ENCODE measurements around the gene NRXN3. TPM values are rescaled to one million over a fixed set of nuclear protein-coding genes. Genes with fewer than 3 reads are reported as not detected.

Gene NRXN3
- total RNA-seq, 1 experiment from 2014 or later = not detected

- no peaks in the 10 kb centered on the region for H3K9me3 Mint-ChIP-seq (ENCODE audit: low read depth, unreplicated experiment)
- BruUV-seq (replicated peaks) = no TSS peak
- intact Hi-C loops (cut with micrococcal nuclease; ENCODE audit: unreplicated experiment) = no loop called here
- H3K4me3 Mint-ChIP-seq (ENCODE audit: low read depth, unreplicated experiment) = no peak overlapping the region
- no peaks in the 10 kb centered on the region for H3K4me1 Mint-ChIP-seq (ENCODE audit: low read depth, unreplicated experiment)
- DNase-seq = no peak
- no peaks in the 10 kb centered on the region for H3K36me3 Mint-ChIP-seq (ENCODE audit: insufficient read depth, unreplicated experiment)
- CTCF ChIA-PET = no interaction called here
- TF ChIP-seq CTCF (IDR thresholded peaks at IDR 0.05; ENCODE audit: unreplicated experiment) = no peak
- H3K27ac Mint-ChIP-seq (ENCODE audit: unreplicated experiment) = no peak overlapping the region
- H3K27me3 Mint-ChIP-seq (ENCODE audit: unreplicated experiment) = no peaks in the 10 kb centered on the region
Observed at GRCh38 chr14:79608446-79608845, 1438.3 kb downstream of the NRXN3 start.

- no peaks in the 10 kb centered on the region for H3K4me1 Mint-ChIP-seq (ENCODE audit: low read depth, unreplicated experiment)
- no peak overlapping the region for H3K4me3 Mint-ChIP-seq (ENCODE audit: low read depth, unreplicated experiment)
- no peak overlapping the region for H3K27ac Mint-ChIP-seq (ENCODE audit: unreplicated experiment)
- H3K9me3 Mint-ChIP-seq (ENCODE audit: low read depth, unreplicated experiment) = peaks cover 6% of the 10 kb centered on the region
- no peak for TF ChIP-seq CTCF (IDR thresholded peaks at IDR 0.05; ENCODE audit: unreplicated experiment)
- DNase-seq = no peak
- no TSS peak for BruUV-seq (replicated peaks)
- CTCF ChIA-PET = no interaction called here
- no peaks in the 10 kb centered on the region for H3K36me3 Mint-ChIP-seq (ENCODE audit: insufficient read depth, unreplicated experiment)
- no peaks in the 10 kb centered on the region for H3K27me3 Mint-ChIP-seq (ENCODE audit: unreplicated experiment)
- intact Hi-C loops (cut with micrococcal nuclease; ENCODE audit: unreplicated experiment) = no loop called here
Observed at GRCh38 chr14:79613625-79614024, 1443.5 kb downstream of the NRXN3 start.

- no TSS peak for BruUV-seq (replicated peaks)
- CTCF ChIA-PET = interaction anchor here (0.6 kb wide), 1 partner anchor 439 kb away, joined by 4 read pairs; no protein-coding TSS in a partner anchor
- DNase-seq = no peak
- Mint-ChIP-seq H3K27ac (ENCODE audit: unreplicated experiment) (no peak overlapping the region), H3K9me3 (ENCODE audit: low read depth, unreplicated experiment) (peaks cover 6% of the 10 kb centered on the region), H3K36me3 (ENCODE audit: insufficient read depth, unreplicated experiment) (no peaks in the 10 kb centered on the region), H3K27me3 (ENCODE audit: unreplicated experiment) (no peaks in the 10 kb centered on the region), H3K4me3 (ENCODE audit: low read depth, unreplicated experiment) (no peak overlapping the region), H3K4me1 (ENCODE audit: low read depth, unreplicated experiment) (no peaks in the 10 kb centered on the region)
- intact Hi-C loops (cut with micrococcal nuclease; ENCODE audit: unreplicated experiment) = no loop called here
- no peak for TF ChIP-seq CTCF (IDR thresholded peaks at IDR 0.05; ENCODE audit: unreplicated experiment)
Observed at GRCh38 chr14:79614448-79614847, 1444.3 kb downstream of the NRXN3 start.

- no TSS peak for BruUV-seq (replicated peaks)
- peaks cover 6% of the 10 kb centered on the region for H3K9me3 Mint-ChIP-seq (ENCODE audit: low read depth, unreplicated experiment)
- CTCF ChIA-PET = no interaction called here
- H3K4me3 Mint-ChIP-seq (ENCODE audit: low read depth, unreplicated experiment) = no peak overlapping the region
- intact Hi-C loops (cut with micrococcal nuclease; ENCODE audit: unreplicated experiment) = no loop called here
- no peaks in the 10 kb centered on the region for H3K4me1 Mint-ChIP-seq (ENCODE audit: low read depth, unreplicated experiment)
- TF ChIP-seq CTCF (IDR thresholded peaks at IDR 0.05; ENCODE audit: unreplicated experiment) = no peak
- no peaks in the 10 kb centered on the region for H3K27me3 Mint-ChIP-seq (ENCODE audit: unreplicated experiment)
- DNase-seq = no peak
- H3K27ac Mint-ChIP-seq (ENCODE audit: unreplicated experiment) = no peak overlapping the region
- H3K36me3 Mint-ChIP-seq (ENCODE audit: insufficient read depth, unreplicated experiment) = no peaks in the 10 kb centered on the region
Observed at GRCh38 chr14:79627058-79627457, 1456.9 kb downstream of the NRXN3 start.
